SH-SY5Y (cell line): Measurements from ENCODE around the gene SFTPB.

Experiments used
- GATA2 ChIP-seq: IDR thresholded peaks from 2 replicates; pipeline ENCODE4 v1.6.1; 2011; ENCODE audit warnings: mild to moderate bottlenecking, low read depth, low read length
- GATA3 ChIP-seq: IDR thresholded peaks from 2 replicates; pipeline ENCODE4 v1.6.1; 2011; ENCODE audit warnings: low read depth, mild to moderate bottlenecking, low read length, moderate library complexity

GRCh38 chr2:85662899-85663593 lies 5.0 kb downstream of the SFTPB start:
- no peak for TF ChIP-seq GATA2
- no peak for TF ChIP-seq GATA3
